ENCODE measurements around the gene FAM186B.

- TF ChIP-seq EZH2 (IDR thresholded peaks at IDR 0.05) (no peak), POLR2AphosphoS5 (IDR thresholded peaks at IDR 0.05; ENCODE audit: borderline replicate concordance, low read depth, low read length) (no peak)
Observed at GRCh38 chr12:49552425-49552824, 53.0 kb downstream of the FAM186B start.
